Psoas muscle (tissue), 8 donors: Measurements from ENCODE around the gene IDH3B. TPM values are rescaled to one million over a fixed set of nuclear protein-coding genes. Genes with fewer than 3 reads are reported as not detected.

Experiments used
- ATAC-seq, 4 donors: fragments of 200-7000 bp; cut with Tn5 transposase; one replicate each; pipeline ENCODE4 v1.9.1; 2020; ENCODE audit warnings: moderate library complexity in 3 of 4, mild to moderate bottlenecking in 2 of 4
- DNase-seq, 2 donors: peaks; one replicate each; pipeline ENCODE4 v3.0.0-alpha.2; 2020
- H3K27ac ChIP-seq: fragments of 200-600 bp; one replicate; pipeline ENCODE4 v1.8.0; 2022
- H3K27me3 ChIP-seq, 3 donors: fragments of 200-600 bp in 1 of 3; one replicate each; pipeline versions ENCODE4 v1.6.1 to v1.8.0; 2013 to 2022; ENCODE audit warnings: low read length in 2 of 3, mild to moderate bottlenecking in 2 of 3, moderate library complexity in 1 of 3; ENCODE audit not compliant: insufficient read depth in 3 of 3
- H3K36me3 ChIP-seq, 2 donors: fragments of 200-600 bp in 1 of 2; one replicate each; pipeline versions ENCODE4 v1.6.1 to v1.8.0; 2013 to 2022; ENCODE audit warnings: low read depth in 1 of 2, mild to moderate bottlenecking in 1 of 2, moderate library complexity in 1 of 2; ENCODE audit not compliant: insufficient read depth in 1 of 2
- H3K4me1 ChIP-seq: fragments of 200-600 bp; one replicate; pipeline ENCODE4 v1.8.0; 2022
- H3K4me3 ChIP-seq: fragments of 200-600 bp; one replicate; pipeline ENCODE4 v1.8.0; 2022; ENCODE audit warnings: mild to moderate bottlenecking
- H3K9me3 ChIP-seq: fragments of 200-600 bp; one replicate; pipeline ENCODE4 v1.8.0; 2022
- CTCF ChIP-seq: fragments of 200-600 bp; IDR thresholded peaks from one replicate; pipeline ENCODE4 v1.8.0; 2022; ENCODE audit warnings: antibody characterized with exemption
- WGBS, 3 donors: extraction: QIAGEN DNeasy Blood & Tissue Kit; methylation state at CpG; one replicate each; pipeline versions ENCODE4 v1.1.6 to v1.1.7; 2013; 5-methylcytosine and 5-hydroxymethylcytosine counted together
- intact Hi-C, 2 donors: fragments of 100-400 bp; cut with DNase I; formaldehyde crosslinking; loops; one replicate each; pipeline versions ENCODE4 v1.11.0 to v1.14.2; 2022
- polyA plus RNA-seq, 3 donors: library from polyadenylated mRNA; stranded (reverse); fragments of 200-250 nt; gene quantifications; one replicate each; pipeline ENCODE4 v1.2.3, GENCODE V29; 2013
- total RNA-seq, 4 donors: library from RNA; stranded (reverse); fragmentation: NEBNext Ultra II Directional in 2 of 4; extraction: Animal tissue kit (Norgen Biotek cat#: 25700) in 2 of 4; gene quantifications; one replicate each; pipeline versions ENCODE4 v1.2.1 to v1.2.4, GENCODE V29; 2021 to 2023
- donor health status: healthy with polysubstance abuse.
- donor health status: DM: no; HTN: no; CAD: no; lungs with moderate emphysema.
- donor health status: Bipolar disorder and iron deficiency.
- donor health status: healthy.
- donor health status: DM: yes; HTN: yes; CAD: no.
- donor health status: DM: no; HTN: no; CAD: no.
- donor health status: DM: no; HTN: no; CAD: no.
- donor health status: DM: yes; HTN: yes; CAD: no.

Gene IDH3B
- total and polyA plus RNA-seq, 7 donors: 58.8 to 262 (median 133) TPM

- peaks cover 0 to 19% (median 0%) of the 10 kb centered on the region in 3 donors for H3K27me3 ChIP-seq
- H3K9me3 ChIP-seq: no peaks in the 10 kb centered on the region
- no peak overlapping the region for H3K27ac ChIP-seq
- H3K4me1 ChIP-seq: no peaks in the 10 kb centered on the region
- no peak overlapping the region for H3K4me3 ChIP-seq
- intact Hi-C loops: no loop called here
- no peak for TF ChIP-seq CTCF
- DNase-seq (no peak), ATAC-seq (no peak)
- H3K36me3 ChIP-seq: no peaks in the 10 kb centered on the region
- 71 to 81% (median 75%) methylated on average over 5 of the region's 5 CpGs for WGBS, 3 donors
Observed at GRCh38 chr20:2708073-2708415, 44.0 kb upstream of the IDH3B start.

- ATAC-seq (no peak), DNase-seq (no peak)
- H3K4me3 ChIP-seq: no peak overlapping the region
- 68 to 73% (median 71%) methylated on average over 12 of the region's 12 CpGs for WGBS, 3 donors
- no peak for TF ChIP-seq CTCF
- no peaks in the 10 kb centered on the region for H3K4me1 ChIP-seq
- no peaks in the 10 kb centered on the region for H3K9me3 ChIP-seq
- H3K36me3 ChIP-seq: no peaks in the 10 kb centered on the region
- intact Hi-C loops: no loop called here
- peaks cover 0 to 19% (median 0%) of the 10 kb centered on the region in 3 donors for H3K27me3 ChIP-seq
- H3K27ac ChIP-seq: no peak overlapping the region
Observed at GRCh38 chr20:2707353-2708072, 43.5 kb upstream of the IDH3B start.

GRCh38 chr20:2706688-2707352 is 42.8 kb upstream of the IDH3B start:
- H3K4me1 ChIP-seq: no peaks in the 10 kb centered on the region
- peaks cover 0 to 19% (median 0%) of the 10 kb centered on the region in 3 donors for H3K27me3 ChIP-seq
- DNase-seq: no peak
- no peak for TF ChIP-seq CTCF
- no peak overlapping the region for H3K4me3 ChIP-seq
- H3K27ac ChIP-seq: no peak overlapping the region
- WGBS, 3 donors: 69 to 75% (median 70%) methylated on average over 6 of the region's 6 CpGs
- H3K36me3 ChIP-seq: no peaks in the 10 kb centered on the region
- ATAC-seq: no peak
- intact Hi-C loops: no loop called here
- H3K9me3 ChIP-seq: no peaks in the 10 kb centered on the region

- Histone ChIP-seq H3K4me1 (no peaks in the 10 kb centered on the region), H3K4me3 (no peak overlapping the region), H3K27ac (no peak overlapping the region), H3K9me3 (no peaks in the 10 kb centered on the region), H3K36me3 (no peaks in the 10 kb centered on the region), H3K27me3 (peaks cover 0 to 21% (median 0%) of the 10 kb centered on the region in 3 donors)
- ATAC-seq (no peak), DNase-seq (no peak)
- WGBS, 3 donors: 82 to 85% (median 84%) methylated on average over 14 of the region's 14 CpGs
- no peak for TF ChIP-seq CTCF
- intact Hi-C loops: no loop called here
Observed at GRCh38 chr20:2705931-2706645, 42.1 kb upstream of the IDH3B start.
